Measurements from ENCODE around the gene ENTPD1.

DNA sequence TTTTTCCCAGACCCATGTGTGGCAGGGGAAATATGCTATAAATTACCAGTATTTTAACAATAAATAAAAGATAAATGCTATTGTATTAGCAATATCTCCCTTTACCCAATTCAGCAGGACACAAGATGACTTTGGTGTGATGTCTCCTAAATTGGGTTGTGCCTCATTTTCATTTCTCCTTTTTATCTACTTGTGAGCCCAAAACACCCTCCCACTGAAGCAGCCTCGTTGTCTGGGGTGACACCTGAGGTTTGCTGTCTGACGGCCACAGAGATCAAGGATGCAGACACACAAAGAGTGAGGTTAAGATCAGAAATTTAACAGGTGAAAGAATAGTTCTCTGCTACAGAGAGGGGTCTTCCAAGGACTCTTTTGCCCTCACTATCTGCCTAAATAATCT, 124.7 kb downstream of the ENTPD1 start:
- TF ChIP-seq, protein P1, sequence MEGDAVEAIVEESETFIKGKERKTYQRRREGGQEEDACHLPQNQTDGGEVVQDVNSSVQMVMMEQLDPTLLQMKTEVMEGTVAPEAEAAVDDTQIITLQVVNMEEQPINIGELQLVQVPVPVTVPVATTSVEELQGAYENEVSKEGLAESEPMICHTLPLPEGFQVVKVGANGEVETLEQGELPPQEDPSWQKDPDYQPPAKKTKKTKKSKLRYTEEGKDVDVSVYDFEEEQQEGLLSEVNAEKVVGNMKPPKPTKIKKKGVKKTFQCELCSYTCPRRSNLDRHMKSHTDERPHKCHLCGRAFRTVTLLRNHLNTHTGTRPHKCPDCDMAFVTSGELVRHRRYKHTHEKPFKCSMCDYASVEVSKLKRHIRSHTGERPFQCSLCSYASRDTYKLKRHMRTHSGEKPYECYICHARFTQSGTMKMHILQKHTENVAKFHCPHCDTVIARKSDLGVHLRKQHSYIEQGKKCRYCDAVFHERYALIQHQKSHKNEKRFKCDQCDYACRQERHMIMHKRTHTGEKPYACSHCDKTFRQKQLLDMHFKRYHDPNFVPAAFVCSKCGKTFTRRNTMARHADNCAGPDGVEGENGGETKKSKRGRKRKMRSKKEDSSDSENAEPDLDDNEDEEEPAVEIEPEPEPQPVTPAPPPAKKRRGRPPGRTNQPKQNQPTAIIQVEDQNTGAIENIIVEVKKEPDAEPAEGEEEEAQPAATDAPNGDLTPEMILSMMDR (IDR thresholded peaks at IDR 0.05; ENCODE audit: low read depth, low read length) = no peak
- TF ChIP-seq EZH2phosphoT487 (IDR thresholded peaks at IDR 0.05; ENCODE audit: low read depth) = no peak
